ENCODE data around the gene SKP1. TPM values are rescaled to one million over a fixed set of nuclear protein-coding genes. Genes with fewer than 3 reads are reported as not detected.

Gene SKP1
- total RNA-seq, 1 donor from 2014 or later, result 233 TPM

GRCh38 chr5:134142052-134142451 is 34.7 kb downstream of the SKP1 start:
- no peak for DNase-seq (ENCODE audit: low read depth)
- Histone ChIP-seq H3K4me3 (ENCODE audit: low read depth, low read length) (no peak overlapping the region), H3K36me3 (ENCODE audit: control insufficient read depth, insufficient read depth, low read length) (peaks cover 3% of the 10 kb centered on the region), H3K27me3 (ENCODE audit: control insufficient read depth, insufficient read depth, low read length) (no peaks in the 10 kb centered on the region)
- TF ChIP-seq, protein P1, sequence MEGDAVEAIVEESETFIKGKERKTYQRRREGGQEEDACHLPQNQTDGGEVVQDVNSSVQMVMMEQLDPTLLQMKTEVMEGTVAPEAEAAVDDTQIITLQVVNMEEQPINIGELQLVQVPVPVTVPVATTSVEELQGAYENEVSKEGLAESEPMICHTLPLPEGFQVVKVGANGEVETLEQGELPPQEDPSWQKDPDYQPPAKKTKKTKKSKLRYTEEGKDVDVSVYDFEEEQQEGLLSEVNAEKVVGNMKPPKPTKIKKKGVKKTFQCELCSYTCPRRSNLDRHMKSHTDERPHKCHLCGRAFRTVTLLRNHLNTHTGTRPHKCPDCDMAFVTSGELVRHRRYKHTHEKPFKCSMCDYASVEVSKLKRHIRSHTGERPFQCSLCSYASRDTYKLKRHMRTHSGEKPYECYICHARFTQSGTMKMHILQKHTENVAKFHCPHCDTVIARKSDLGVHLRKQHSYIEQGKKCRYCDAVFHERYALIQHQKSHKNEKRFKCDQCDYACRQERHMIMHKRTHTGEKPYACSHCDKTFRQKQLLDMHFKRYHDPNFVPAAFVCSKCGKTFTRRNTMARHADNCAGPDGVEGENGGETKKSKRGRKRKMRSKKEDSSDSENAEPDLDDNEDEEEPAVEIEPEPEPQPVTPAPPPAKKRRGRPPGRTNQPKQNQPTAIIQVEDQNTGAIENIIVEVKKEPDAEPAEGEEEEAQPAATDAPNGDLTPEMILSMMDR (IDR thresholded peaks at IDR 0.05; ENCODE audit: insufficient read depth, low read length, poor library complexity, severe bottlenecking), result no peak

GRCh38 chr5:134141331-134142050 is 35.3 kb downstream of the SKP1 start:
- TF ChIP-seq, protein P1 (IDR thresholded peaks at IDR 0.05; ENCODE audit: insufficient read depth, low read length, poor library complexity, severe bottlenecking), result no peak
- no peak for DNase-seq (ENCODE audit: low read depth)
- H3K27me3 ChIP-seq (ENCODE audit: control insufficient read depth, insufficient read depth, low read length), result no peaks in the 10 kb centered on the region
- H3K36me3 ChIP-seq (ENCODE audit: control insufficient read depth, insufficient read depth, low read length), result peaks cover 3% of the 10 kb centered on the region
- no peak overlapping the region for H3K4me3 ChIP-seq (ENCODE audit: low read depth, low read length)

- peaks cover 4% of the 10 kb centered on the region for H3K36me3 ChIP-seq (ENCODE audit: control insufficient read depth, insufficient read depth, low read length)
- no peak overlapping the region for H3K4me3 ChIP-seq (ENCODE audit: low read depth, low read length)
- TF ChIP-seq, protein P1 (IDR thresholded peaks at IDR 0.05; ENCODE audit: insufficient read depth, low read length, poor library complexity, severe bottlenecking), result peak; percentile 79
- H3K27me3 ChIP-seq (ENCODE audit: control insufficient read depth, insufficient read depth, low read length), result no peaks in the 10 kb centered on the region
- DNase-seq (ENCODE audit: low read depth), result no peak
Observed at GRCh38 chr5:134140530-134141201, 36.1 kb downstream of the SKP1 start.

GRCh38 chr5:134139891-134140469 is 36.8 kb downstream of the SKP1 start:
- no peak overlapping the region for H3K4me3 ChIP-seq (ENCODE audit: low read depth, low read length)
- DNase-seq (ENCODE audit: low read depth), result no peak
- TF ChIP-seq, protein P1 (IDR thresholded peaks at IDR 0.05; ENCODE audit: insufficient read depth, low read length, poor library complexity, severe bottlenecking), result no peak
- H3K27me3 ChIP-seq (ENCODE audit: control insufficient read depth, insufficient read depth, low read length), result no peaks in the 10 kb centered on the region
- H3K36me3 ChIP-seq (ENCODE audit: control insufficient read depth, insufficient read depth, low read length), result peaks cover 4% of the 10 kb centered on the region

DNA sequence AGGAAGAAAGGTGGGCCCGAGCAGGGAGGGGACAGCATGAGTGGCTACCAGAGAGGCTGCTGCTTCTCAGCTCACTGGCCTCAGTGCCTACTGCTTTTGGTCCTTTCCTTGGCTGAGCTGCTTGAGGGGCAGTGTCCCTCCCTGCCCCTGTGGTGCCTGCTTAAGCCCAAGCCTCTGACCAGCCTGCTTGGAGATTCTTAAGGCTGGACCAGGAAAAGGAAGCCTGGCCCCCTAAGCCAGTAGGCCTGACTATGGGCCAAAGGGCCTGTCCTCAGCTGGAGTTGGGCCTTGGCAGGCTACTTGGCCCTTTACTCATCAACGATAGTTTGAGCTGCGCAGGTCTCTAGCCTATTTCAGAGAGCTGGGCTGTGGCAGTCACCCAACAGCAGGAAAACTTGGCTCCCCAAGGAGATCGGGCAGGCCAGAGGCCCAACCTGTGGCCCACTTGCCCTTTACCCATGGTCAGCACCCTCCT is 37.3 kb downstream of the SKP1 start:
- H3K36me3 ChIP-seq (ENCODE audit: control insufficient read depth, insufficient read depth, low read length), result peaks cover 4% of the 10 kb centered on the region
- no peaks in the 10 kb centered on the region for H3K27me3 ChIP-seq (ENCODE audit: control insufficient read depth, insufficient read depth, low read length)
- TF ChIP-seq, protein P1 (IDR thresholded peaks at IDR 0.05; ENCODE audit: insufficient read depth, low read length, poor library complexity, severe bottlenecking), result no peak
- H3K4me3 ChIP-seq (ENCODE audit: low read depth, low read length), result no peak overlapping the region
- DNase-seq (ENCODE audit: low read depth), result no peak
